CD4-positive, alpha-beta memory T cell (primary cell): ENCODE data around the gene CDKL5. TPM values are rescaled to one million over a fixed set of nuclear protein-coding genes. Genes with fewer than 3 reads are reported as not detected.

ENCODE experiments used
- CTCF ChIA-PET: fragments of 350-600 bp; sonication (Branson Sonifier 250); formaldehyde crosslinking; loops from one replicate; lab custom pipeline; 2021; ENCODE audit warnings: inconsistent platforms; ENCODE audit not compliant: partially characterized antibody; lab: Charles Lee
- POLR2A ChIA-PET: fragments of 350-600 bp; sonication (Branson Sonifier 250); formaldehyde crosslinking; loops from one replicate; lab custom pipeline; 2021; ENCODE audit not compliant: partially characterized antibody; lab: Charles Lee
- DNase-seq, 5 donors: peaks; one replicate each; pipeline versions ENCODE4 v3.0.0 to v3.0.0-alpha.2; 2020 to 2022; ENCODE audit warnings: mixed read lengths in 1 of 5
- H3K27ac ChIP-seq: one replicate; pipeline ENCODE4 v1.7.0; 2013; ENCODE audit warnings: low read depth, low read length
- H3K27me3 ChIP-seq: 2 replicates; pipeline ENCODE4 v1.7.0; 2013; ENCODE audit warnings: mild to moderate bottlenecking, low read length, moderate library complexity; ENCODE audit not compliant: insufficient read depth
- H3K36me3 ChIP-seq: 2 replicates; pipeline ENCODE4 v1.7.0; 2013; ENCODE audit warnings: mild to moderate bottlenecking, low read length, moderate library complexity; ENCODE audit not compliant: insufficient read depth
- H3K4me1 ChIP-seq: 2 replicates; pipeline ENCODE4 v1.7.0; 2013; ENCODE audit warnings: mild to moderate bottlenecking, low read length, moderate library complexity; ENCODE audit not compliant: insufficient read depth
- H3K4me3 ChIP-seq, 2 donors: one replicate each; pipeline ENCODE4 v1.7.0; 2013; ENCODE audit warnings: low read length in 2 of 2, mild to moderate bottlenecking in 1 of 2
- H3K9me3 ChIP-seq, 2 donors: one replicate each; pipeline ENCODE4 v1.7.0; 2013; ENCODE audit warnings: low read length in 2 of 2, control low read depth in 1 of 2; ENCODE audit not compliant: control insufficient read depth in 1 of 2
- H3K27ac Mint-ChIP-seq, 7 donors: one replicate each; pipeline ENCODE4 v1.8.0; 2020 to 2021; ENCODE audit warnings: mixed read lengths in 7 of 7, mild to moderate bottlenecking in 6 of 7, inconsistent platforms in 3 of 7, moderate library complexity in 3 of 7
- H3K27me3 Mint-ChIP-seq, 2 donors: one replicate each; pipeline ENCODE4 v1.8.0; 2020 to 2021; ENCODE audit warnings: mixed read lengths in 2 of 2
- H3K36me3 Mint-ChIP-seq, 2 donors: one replicate each; pipeline ENCODE4 v1.8.0; 2020 to 2021; ENCODE audit warnings: mixed read lengths in 2 of 2, inconsistent platforms in 1 of 2, mild to moderate bottlenecking in 1 of 2
- H3K4me1 Mint-ChIP-seq, 4 donors: one replicate each; pipeline ENCODE4 v1.8.0; 2020 to 2021; ENCODE audit warnings: mixed read lengths in 4 of 4, mild to moderate bottlenecking in 1 of 4
- H3K4me3 Mint-ChIP-seq, 8 donors: one replicate each; pipeline ENCODE4 v1.8.0; 2020 to 2021; ENCODE audit warnings: mixed read lengths in 8 of 8, mild to moderate bottlenecking in 7 of 8, moderate library complexity in 6 of 8, inconsistent platforms in 3 of 8
- H3K9me3 Mint-ChIP-seq, 8 donors: one replicate each; pipeline ENCODE4 v1.8.0; 2020 to 2021; ENCODE audit warnings: mixed read lengths in 8 of 8, mild to moderate bottlenecking in 5 of 8, inconsistent platforms in 3 of 8, moderate library complexity in 1 of 8
- intact Hi-C: fragments of 100-400 bp; cut with micrococcal nuclease; formaldehyde crosslinking; loops from one replicate; pipeline ENCODE4 v1.15.1; 2023
- polyA plus RNA-seq, 2 donors: library from polyadenylated mRNA; unstranded; fragments of 300-500 nt; fragmentation: Illumina TruSeq; gene quantifications; one replicate each; pipeline ENCODE4 v1.2.3, GENCODE V29; 2021
- total RNA-seq, 2 experiments: library from RNA; stranded (reverse); gene quantifications; one replicate each; pipeline ENCODE4 v1.2.3, GENCODE V29; 2021

Gene CDKL5
- total and polyA plus RNA-seq, 4 experiments from 2014 or later, result 1.0 to 5.7 (median 3.2) TPM

GRCh38 chrX:18406531-18407266, 18.7 kb upstream of the CDKL5 start:
- Histone ChIP-seq H3K36me3 (no peaks in the 10 kb centered on the region), H3K9me3 (no peaks in the 10 kb centered on the region), H3K27ac (no peak overlapping the region), H3K27me3 (no peaks in the 10 kb centered on the region), H3K4me3 (no peak overlapping the region), H3K4me1 (no peaks in the 10 kb centered on the region)
- H3K27ac Mint-ChIP-seq, result no peak overlapping the region
- H3K4me3 Mint-ChIP-seq, result no peak overlapping the region
- H3K9me3 Mint-ChIP-seq, result no peaks in the 10 kb centered on the region
- H3K27me3 Mint-ChIP-seq, result no peaks in the 10 kb centered on the region
- intact Hi-C loops, result no loop called here
- no peak for DNase-seq
- POLR2A ChIA-PET, result no interaction called here
- CTCF ChIA-PET, result interaction anchor here (1.3 kb wide), 1 partner anchor 14 kb away, joined by 3 read pairs; no protein-coding TSS in a partner anchor
- H3K4me1 Mint-ChIP-seq, result no peaks in the 10 kb centered on the region
- no peaks in the 10 kb centered on the region for H3K36me3 Mint-ChIP-seq

GRCh38 chrX:18410038-18410437, 15.4 kb upstream of the CDKL5 start:
- Histone ChIP-seq H3K4me3 (no peak overlapping the region), H3K27me3 (no peaks in the 10 kb centered on the region), H3K27ac (no peak overlapping the region), H3K36me3 (no peaks in the 10 kb centered on the region), H3K4me1 (no peaks in the 10 kb centered on the region), H3K9me3 (no peaks in the 10 kb centered on the region)
- Mint-ChIP-seq H3K9me3 (no peaks in the 10 kb centered on the region), H3K27me3 (no peaks in the 10 kb centered on the region), H3K36me3 (no peaks in the 10 kb centered on the region), H3K4me3 (no peak overlapping the region), H3K4me1 (no peaks in the 10 kb centered on the region), H3K27ac (peak overlapping the region in 1 of 7 donors; percentile 19)
- DNase-seq, result no peak
- ChIA-PET POLR2A (no interaction called here), CTCF (no interaction called here)
- intact Hi-C loops, result no loop called here

- H3K27me3 ChIP-seq, result no peaks in the 10 kb centered on the region
- Mint-ChIP-seq H3K4me3 (no peak overlapping the region), H3K27ac (no peak overlapping the region), H3K4me1 (no peaks in the 10 kb centered on the region), H3K9me3 (no peaks in the 10 kb centered on the region), H3K27me3 (peaks cover 1 to 3% of the 10 kb centered on the region in 2 donors), H3K36me3 (no peaks in the 10 kb centered on the region)
- no peaks in the 10 kb centered on the region for H3K36me3 ChIP-seq
- POLR2A ChIA-PET, result no interaction called here
- H3K4me3 ChIP-seq, result no peak overlapping the region
- intact Hi-C loops, result no loop called here
- H3K9me3 ChIP-seq, result no peaks in the 10 kb centered on the region
- no peaks in the 10 kb centered on the region for H3K4me1 ChIP-seq
- H3K27ac ChIP-seq, result no peak overlapping the region
- CTCF ChIA-PET, result no interaction called here
- no peak for DNase-seq
Observed at GRCh38 chrX:18415386-18415785, 10.0 kb upstream of the CDKL5 start.

GRCh38 chrX:18422325-18422724, 3.1 kb upstream of the CDKL5 start:
- CTCF ChIA-PET, result no interaction called here
- Histone ChIP-seq H3K9me3 (no peaks in the 10 kb centered on the region), H3K36me3 (no peaks in the 10 kb centered on the region), H3K4me3 (no peak overlapping the region), H3K4me1 (peaks cover 15% of the 10 kb centered on the region), H3K27ac (no peak overlapping the region), H3K27me3 (no peaks in the 10 kb centered on the region)
- no peak for DNase-seq
- POLR2A ChIA-PET, result no interaction called here
- Mint-ChIP-seq H3K27me3 (peaks cover 4 to 5% of the 10 kb centered on the region in 2 donors), H3K4me1 (peaks cover 3 to 21% (median 9%) of the 10 kb centered on the region in 4 donors), H3K4me3 (peak overlapping the region in 3 of 8 donors; percentile 1 to 34 (median 10)), H3K27ac (no peak overlapping the region), H3K9me3 (peaks cover 0 to 4% (median 0%) of the 10 kb centered on the region in 8 donors), H3K36me3 (no peaks in the 10 kb centered on the region)
- intact Hi-C loops, result loop anchor here (10.0 kb wide), 1 partner anchor 1712 kb away; no protein-coding TSS in a partner anchor

GRCh38 chrX:18422886-18423285, 2.5 kb upstream of the CDKL5 start:
- peaks cover 4 to 5% of the 10 kb centered on the region in 2 donors for H3K27me3 Mint-ChIP-seq
- Histone ChIP-seq H3K4me3 (no peak overlapping the region), H3K36me3 (no peaks in the 10 kb centered on the region), H3K4me1 (peaks cover 15% of the 10 kb centered on the region), H3K9me3 (no peaks in the 10 kb centered on the region), H3K27ac (no peak overlapping the region), H3K27me3 (no peaks in the 10 kb centered on the region)
- DNase-seq, result no peak
- CTCF ChIA-PET, result no interaction called here
- no peak overlapping the region for H3K27ac Mint-ChIP-seq
- intact Hi-C loops, result loop anchor here (10.0 kb wide), 1 partner anchor 1712 kb away; no protein-coding TSS in a partner anchor
- POLR2A ChIA-PET, result no interaction called here
- H3K9me3 Mint-ChIP-seq, result peaks cover 0 to 4% (median 0%) of the 10 kb centered on the region in 8 donors
- H3K36me3 Mint-ChIP-seq, result no peaks in the 10 kb centered on the region
- H3K4me1 Mint-ChIP-seq, result peaks cover 3 to 21% (median 9%) of the 10 kb centered on the region in 4 donors
- H3K4me3 Mint-ChIP-seq, result no peak overlapping the region

- Histone ChIP-seq H3K9me3 (no peaks in the 10 kb centered on the region), H3K27me3 (no peaks in the 10 kb centered on the region), H3K4me3 (peak overlapping the region; percentile 17 to 66), H3K27ac (peak overlapping the region; percentile 67), H3K4me1 (peaks cover 15% of the 10 kb centered on the region), H3K36me3 (no peaks in the 10 kb centered on the region)
- intact Hi-C loops, result loop anchor here (1.0 to 10.0 kb wide), 7 partner anchors 70 to 1710 kb away; partner anchors contain the start of genes PDHA1, PHKA2, SCML1 and SCML2
- Mint-ChIP-seq H3K9me3 (peaks cover 0 to 4% (median 0%) of the 10 kb centered on the region in 8 donors), H3K36me3 (no peaks in the 10 kb centered on the region), H3K4me3 (peak overlapping the region; percentile 86 to 99 (median 90)), H3K4me1 (peaks cover 3 to 21% (median 9%) of the 10 kb centered on the region in 4 donors), H3K27ac (peak overlapping the region; percentile 76 to 91 (median 89)), H3K27me3 (peaks cover 3% of the 10 kb centered on the region in 2 donors)
- ChIA-PET POLR2A (interaction anchor here (1.3 to 1.9 kb wide), 3 partner anchors 250 to 561 kb away, joined by 4 to 11 read pairs (median 5); no protein-coding TSS in a partner anchor), CTCF (interaction anchor here (1.2 kb wide), 1 partner anchor 948 kb away, joined by 3 read pairs; no protein-coding TSS in a partner anchor)
- DNase-seq, result peak in 4 of 5 donors; percentile 18 to 56 (median 21)
Observed at GRCh38 chrX:18424482-18425198, 768 bp upstream of the CDKL5 start.

- Mint-ChIP-seq H3K36me3 (no peaks in the 10 kb centered on the region), H3K27me3 (peaks cover 3% of the 10 kb centered on the region in 2 donors), H3K4me3 (peak overlapping the region; percentile 69 to 90 (median 82)), H3K9me3 (peaks cover 0 to 4% (median 0%) of the 10 kb centered on the region in 8 donors), H3K27ac (peak overlapping the region; percentile 32 to 82 (median 76)), H3K4me1 (peaks cover 3 to 21% (median 9%) of the 10 kb centered on the region in 4 donors)
- Histone ChIP-seq H3K27me3 (no peaks in the 10 kb centered on the region), H3K9me3 (no peaks in the 10 kb centered on the region), H3K4me3 (peak overlapping the region in 1 of 2 donors; percentile 66), H3K4me1 (peaks cover 15% of the 10 kb centered on the region), H3K27ac (peak overlapping the region; percentile 67), H3K36me3 (no peaks in the 10 kb centered on the region)
- DNase-seq, result no peak
- ChIA-PET CTCF (interaction anchor here (1.0 kb wide), 1 partner anchor 908 kb away, joined by 3 read pairs; no protein-coding TSS in a partner anchor), POLR2A (interaction anchor here (1.3 to 1.9 kb wide), 4 partner anchors 249 to 559 kb away, joined by 4 to 11 read pairs (median 5); partner anchors contain the start of gene PHKA2)
- intact Hi-C loops, result loop anchor here (10.0 kb wide), 1 partner anchor 1709 kb away; no protein-coding TSS in a partner anchor
Observed at GRCh38 chrX:18426004-18426320, 554 bp downstream of the CDKL5 start.
